ENCODE results near the gene ACTL10. TPM values are rescaled to one million over a fixed set of nuclear protein-coding genes. Genes with fewer than 3 reads are reported as not detected.

ACTL10 gene
- total RNA-seq, 4 donors from 2014 or later = 0.54 to 2.7 (median 2.1) TPM

DNA sequence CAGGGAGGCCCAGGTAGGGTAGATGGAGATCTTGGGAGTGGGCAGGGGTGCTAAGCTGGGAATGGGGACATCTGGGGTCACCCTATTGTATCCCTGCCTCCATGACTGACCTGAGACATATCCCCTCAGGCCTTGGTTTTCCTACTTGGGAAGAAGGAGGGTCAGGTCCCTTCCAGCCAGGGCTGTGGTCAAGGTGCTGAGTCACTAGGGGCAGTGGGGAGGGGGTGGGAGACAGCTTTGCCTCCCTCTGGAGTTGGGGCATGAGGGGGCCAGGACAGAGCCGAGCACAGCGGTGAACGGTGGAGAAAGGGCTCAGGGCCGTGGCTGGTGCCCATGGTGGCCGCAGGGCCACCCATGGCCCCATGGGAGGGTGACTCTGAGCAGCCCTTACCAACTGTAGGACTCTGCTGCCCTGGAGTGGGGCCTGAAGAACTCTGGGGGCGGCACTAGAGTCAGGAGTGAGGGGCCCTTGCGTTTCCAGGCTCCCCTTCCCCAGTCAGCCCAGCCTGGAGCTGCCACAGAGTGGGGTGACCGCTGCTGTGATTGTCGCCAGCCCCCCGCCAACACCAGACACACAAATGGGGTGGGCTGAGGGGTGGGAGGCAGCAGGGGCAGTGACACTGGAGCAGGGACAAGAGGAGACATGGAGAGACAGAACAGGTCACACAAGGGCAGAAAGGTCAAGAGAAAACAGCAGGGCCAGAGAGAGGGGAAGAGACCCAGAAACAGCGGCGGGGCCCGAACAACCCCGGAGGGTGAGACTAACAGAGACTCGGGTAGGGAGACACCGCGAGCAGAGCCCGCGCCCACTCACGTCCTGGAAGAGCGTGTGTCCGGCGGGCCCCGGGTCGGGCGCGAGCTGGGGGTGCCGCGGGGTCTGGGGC is 6.9 kb downstream of the ACTL10 start:
- TF ChIP-seq POLR2AphosphoS5 (IDR thresholded peaks at IDR 0.05) = no peak
- TF ChIP-seq, protein P1, sequence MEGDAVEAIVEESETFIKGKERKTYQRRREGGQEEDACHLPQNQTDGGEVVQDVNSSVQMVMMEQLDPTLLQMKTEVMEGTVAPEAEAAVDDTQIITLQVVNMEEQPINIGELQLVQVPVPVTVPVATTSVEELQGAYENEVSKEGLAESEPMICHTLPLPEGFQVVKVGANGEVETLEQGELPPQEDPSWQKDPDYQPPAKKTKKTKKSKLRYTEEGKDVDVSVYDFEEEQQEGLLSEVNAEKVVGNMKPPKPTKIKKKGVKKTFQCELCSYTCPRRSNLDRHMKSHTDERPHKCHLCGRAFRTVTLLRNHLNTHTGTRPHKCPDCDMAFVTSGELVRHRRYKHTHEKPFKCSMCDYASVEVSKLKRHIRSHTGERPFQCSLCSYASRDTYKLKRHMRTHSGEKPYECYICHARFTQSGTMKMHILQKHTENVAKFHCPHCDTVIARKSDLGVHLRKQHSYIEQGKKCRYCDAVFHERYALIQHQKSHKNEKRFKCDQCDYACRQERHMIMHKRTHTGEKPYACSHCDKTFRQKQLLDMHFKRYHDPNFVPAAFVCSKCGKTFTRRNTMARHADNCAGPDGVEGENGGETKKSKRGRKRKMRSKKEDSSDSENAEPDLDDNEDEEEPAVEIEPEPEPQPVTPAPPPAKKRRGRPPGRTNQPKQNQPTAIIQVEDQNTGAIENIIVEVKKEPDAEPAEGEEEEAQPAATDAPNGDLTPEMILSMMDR (IDR thresholded peaks at IDR 0.05) = no peak
- TF ChIP-seq EP300 (IDR thresholded peaks at IDR 0.05) = no peak
- no peak for TF ChIP-seq POLR2A (IDR thresholded peaks at IDR 0.05)
- peaks cover 0 to 92% (median 42%) of the 10 kb centered on the region in 3 donors for H3K4me1 ChIP-seq
- H3K4me3 ChIP-seq = peak overlapping the region; percentile 56 to 90
- ATAC-seq = no peak
- H3K9me3 ChIP-seq = no peaks in the 10 kb centered on the region
- 4% methylated on average over 15 of the region's 29 CpGs; no CpG with 5 or more reads in 1 of the 2 donors for WGBS, 2 donors (ENCODE audit: low coverage in 1 of 2)
- no peaks in the 10 kb centered on the region for H3K27me3 ChIP-seq
- H3K27ac ChIP-seq = peak overlapping the region; percentile 68 to 97 (median 94)
- peaks cover 0 to 31% of the 10 kb centered on the region in 2 donors for H3K36me3 ChIP-seq

DNA sequence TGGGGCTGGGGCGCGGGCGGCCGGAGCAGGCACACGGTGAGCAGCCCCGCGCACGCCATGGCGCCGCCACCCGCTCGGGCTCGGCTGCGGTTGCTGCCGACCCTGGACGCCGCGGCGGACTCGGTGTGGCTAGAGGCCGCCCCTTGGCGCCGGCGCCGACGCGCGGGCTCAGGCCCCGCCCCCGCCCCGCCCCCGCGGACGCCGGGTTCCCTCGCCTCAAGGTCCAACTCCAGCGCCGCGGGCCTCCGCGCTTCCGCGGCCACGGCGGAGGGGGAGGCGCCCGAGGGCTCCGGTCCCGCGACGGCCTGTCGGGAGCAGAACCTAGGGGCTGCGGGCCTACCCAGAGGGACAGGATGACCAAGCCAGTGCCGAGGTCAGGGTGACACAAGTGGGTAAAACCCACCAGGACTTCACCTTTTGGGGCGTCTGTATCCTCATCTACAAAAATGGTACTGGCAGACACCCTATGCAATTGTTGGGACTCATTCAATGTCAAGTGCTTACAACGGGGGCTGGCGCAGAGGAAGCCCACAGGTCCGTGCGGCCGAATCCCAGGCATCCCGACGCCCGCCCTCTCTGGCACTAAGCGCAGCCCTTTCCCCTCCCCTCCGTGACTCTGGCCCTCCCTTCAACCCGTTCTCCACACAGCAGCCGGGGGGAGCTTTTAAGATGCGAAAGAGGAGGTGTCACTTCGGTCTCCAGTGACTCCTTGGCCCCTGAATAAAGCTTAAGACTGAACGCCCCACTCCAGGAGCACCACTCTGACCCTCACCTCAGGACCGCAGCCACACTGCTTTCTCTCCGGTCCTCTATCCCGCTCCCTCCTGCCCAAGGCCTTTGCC is 7.8 kb downstream of the ACTL10 start, which contains the start of gene NECAB3:
TSS of gene NECAB3 (minus strand) at position 135 of the 842 bp plus-strand sequence. CDS start at position 59, 76 bp downstream.
- H3K4me1 ChIP-seq = peaks cover 0 to 89% (median 42%) of the 10 kb centered on the region in 3 donors
- no peaks in the 10 kb centered on the region for H3K9me3 ChIP-seq
- H3K36me3 ChIP-seq = peaks cover 0 to 23% of the 10 kb centered on the region in 2 donors
- WGBS, 2 donors (ENCODE audit: low coverage in 1 of 2) = 8 to 19% methylated on average over 2 to 6 of the region's 73 CpGs
- peak; percentile 88 for ATAC-seq
- peak within 1 kb of the TSS; percentile 56 to 90 for H3K4me3 ChIP-seq
- TF ChIP-seq, protein P1 (IDR thresholded peaks at IDR 0.05) = peak in 2 of 4 experiments; percentile 2 to 8
- peak; percentile 36 for TF ChIP-seq POLR2AphosphoS5 (IDR thresholded peaks at IDR 0.05)
- TF ChIP-seq POLR2A (IDR thresholded peaks at IDR 0.05) = peak; percentile 61 to 73
- TF ChIP-seq EP300 (IDR thresholded peaks at IDR 0.05) = no peak
- peak within 1 kb of the TSS; percentile 92 to 97 (median 94) for H3K27ac ChIP-seq
- H3K27me3 ChIP-seq = no peaks in the 10 kb centered on the region

DNA sequence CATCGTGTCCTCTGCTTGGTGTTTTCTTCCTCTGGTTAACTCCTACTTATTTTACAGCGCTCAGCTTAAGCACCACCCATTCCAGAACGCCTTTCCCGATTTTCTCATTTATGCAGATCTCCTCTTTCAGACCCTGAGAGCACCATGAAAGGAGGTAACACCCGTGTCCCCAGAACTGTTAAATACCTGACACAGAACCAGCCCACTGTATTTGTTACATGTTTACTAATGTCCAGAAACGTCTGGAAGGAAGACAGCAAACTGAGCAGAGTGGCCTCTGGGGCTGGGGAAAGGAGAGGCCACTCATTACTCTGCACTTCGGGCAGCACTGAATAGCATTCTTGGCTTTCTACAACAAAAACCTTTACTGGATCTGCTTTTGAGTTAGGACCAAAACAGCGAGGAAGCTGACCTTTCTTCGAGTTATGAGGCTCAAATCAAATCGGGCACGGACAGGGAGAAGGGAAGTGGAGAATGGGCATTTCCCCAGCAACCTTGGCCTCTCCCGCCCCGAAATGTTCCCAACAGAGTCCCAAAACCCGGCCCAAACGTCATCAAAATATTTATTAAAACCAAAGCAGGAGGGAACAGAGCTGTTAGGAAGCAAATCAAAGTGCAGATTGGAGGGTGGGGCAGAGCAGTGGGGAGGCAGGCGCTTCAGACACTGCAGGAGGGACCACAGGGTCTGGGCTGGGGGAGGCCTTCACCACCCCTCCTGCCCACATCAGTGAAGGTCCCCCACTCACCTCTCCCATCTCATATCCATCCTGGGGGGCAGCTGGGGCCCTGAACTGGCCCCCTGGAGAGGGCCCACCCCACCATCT is 8.6 kb downstream of the ACTL10 start:
- Histone ChIP-seq H3K36me3 (peaks cover 0 to 14% of the 10 kb centered on the region in 2 donors), H3K4me1 (peaks cover 0 to 81% (median 42%) of the 10 kb centered on the region in 3 donors), H3K4me3 (peak overlapping the region; percentile 30 to 90), H3K27ac (peak overlapping the region; percentile 92 to 97 (median 94)), H3K27me3 (no peaks in the 10 kb centered on the region), H3K9me3 (no peaks in the 10 kb centered on the region)
- TF ChIP-seq POLR2AphosphoS5 (IDR thresholded peaks at IDR 0.05) (peak; percentile 80), POLR2A (IDR thresholded peaks at IDR 0.05) (peak in 1 of 2 donors; percentile 51), EP300 (IDR thresholded peaks at IDR 0.05) (no peak)
- TF ChIP-seq, protein P1 (IDR thresholded peaks at IDR 0.05) = no peak
- WGBS, 2 donors (ENCODE audit: low coverage in 1 of 2) = 15 to 16% methylated on average over 10 to 14 of the region's 16 CpGs
- ATAC-seq = peak; percentile 58

DNA sequence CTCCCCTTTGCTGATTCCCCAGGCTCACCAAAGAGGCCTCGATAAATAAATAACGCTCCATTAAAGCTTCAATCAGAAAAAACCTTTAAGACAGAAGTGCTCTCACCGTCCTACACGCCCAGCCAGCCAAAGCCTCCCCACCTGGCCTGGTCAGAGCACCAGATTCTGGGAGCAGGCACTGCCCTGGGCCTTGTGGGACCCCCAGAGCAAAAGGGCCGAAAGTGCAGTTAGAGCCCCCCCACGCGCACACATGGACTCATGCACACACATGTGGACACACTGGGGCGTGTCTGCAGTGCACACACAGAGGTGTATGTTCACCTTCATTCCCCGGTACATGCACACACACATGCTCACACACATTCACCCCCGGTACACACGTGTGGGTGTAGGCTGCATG is 9.4 kb downstream of the ACTL10 start:
- TF ChIP-seq EP300 (IDR thresholded peaks at IDR 0.05) (no peak), POLR2AphosphoS5 (IDR thresholded peaks at IDR 0.05) (no peak), POLR2A (IDR thresholded peaks at IDR 0.05) (no peak)
- TF ChIP-seq, protein P1 (IDR thresholded peaks at IDR 0.05) = no peak
- no peaks in the 10 kb centered on the region for H3K9me3 ChIP-seq
- H3K4me3 ChIP-seq = peak overlapping the region in 1 of 2 donors; percentile 90
- no peak for ATAC-seq
- H3K27me3 ChIP-seq = no peaks in the 10 kb centered on the region
- peaks cover 0 to 7% of the 10 kb centered on the region in 2 donors for H3K36me3 ChIP-seq
- peak overlapping the region; percentile 92 to 97 (median 94) for H3K27ac ChIP-seq
- peaks cover 0 to 74% (median 42%) of the 10 kb centered on the region in 3 donors for H3K4me1 ChIP-seq
- 60% methylated on average over 1 of the region's 11 CpGs; no CpG with 5 or more reads in 1 of the 2 donors for WGBS, 2 donors (ENCODE audit: low coverage in 1 of 2)
